DOHH2 (cell line): ENCODE results near the gene CHAC2.

Source experiments
- H3F3A ChIP-seq: fragments of 200-600 bp; sonication (generic), shearing (Covaris generic); 2 replicates; pipeline ENCODE4 v1.6.0; 2016; ENCODE audit warnings: antibody characterized with exemption, mild to moderate bottlenecking; ENCODE audit not compliant: control insufficient read depth, insufficient read depth
- H3K27ac ChIP-seq: fragments of 200-600 bp; sonication (generic); 2 replicates; pipeline ENCODE4 v1.5.1; 2014; ENCODE audit warnings: low read depth, mild to moderate bottlenecking, low read length, moderate library complexity
- H3K27me3 ChIP-seq: fragments of 200-600 bp; sonication (generic); 2 replicates; pipeline ENCODE4 v1.6.1; 2014; ENCODE audit warnings: mild to moderate bottlenecking, low read length, mixed read lengths; ENCODE audit not compliant: control insufficient read depth
- H3K36me3 ChIP-seq: fragments of 200-600 bp; sonication (generic); 2 replicates; pipeline ENCODE4 v1.6.1; 2014; ENCODE audit warnings: mild to moderate bottlenecking, low read length, moderate library complexity, mixed read lengths; ENCODE audit not compliant: control insufficient read depth
- H3K4me1 ChIP-seq: fragments of 200-600 bp; sonication (generic); 2 replicates; pipeline ENCODE4 v1.6.1; 2014; ENCODE audit warnings: mild to moderate bottlenecking, low read length, mixed read lengths; ENCODE audit not compliant: control insufficient read depth
- H3K4me2 ChIP-seq: fragments of 200-600 bp; sonication (generic); 2 replicates; pipeline ENCODE4 v1.6.0; 2014; ENCODE audit warnings: mild to moderate bottlenecking, low read length, moderate library complexity
- H3K4me3 ChIP-seq: fragments of 200-600 bp; sonication (generic); 2 replicates; pipeline ENCODE4 v1.5.1; 2014; ENCODE audit warnings: mild to moderate bottlenecking, low read length, mixed read lengths
- H3K79me2 ChIP-seq: fragments of 200-600 bp; sonication (generic); 2 replicates; pipeline ENCODE4 v1.6.1; 2014; ENCODE audit warnings: mild to moderate bottlenecking, low read length, mixed read lengths; ENCODE audit not compliant: control insufficient read depth
- H3K9me2 ChIP-seq: fragments of 200-600 bp; sonication (generic); replicated peaks from 2 replicates; pipeline ENCODE4 v1.6.1; 2014; ENCODE audit warnings: mild to moderate bottlenecking, low read length, mixed read lengths; ENCODE audit not compliant: control insufficient read depth
- H3K9me3 ChIP-seq: fragments of 200-600 bp; sonication (generic); 2 replicates; pipeline ENCODE4 v1.6.1; 2014; ENCODE audit warnings: antibody characterized with exemption, low read length, mixed read lengths; ENCODE audit not compliant: control insufficient read depth, insufficient read depth
- H4K20me1 ChIP-seq: fragments of 200-600 bp; sonication (generic); 2 replicates; pipeline ENCODE4 v1.6.0; 2014; ENCODE audit warnings: low read depth, mild to moderate bottlenecking, antibody characterized with exemption, low read length, moderate library complexity; ENCODE audit not compliant: control insufficient read depth, insufficient read depth
- CTCF ChIP-seq: fragments of 200-600 bp; sonication (generic); IDR thresholded peaks from one replicate; pipeline ENCODE4 v1.5.1; 2014; ENCODE audit warnings: antibody characterized with exemption, mild to moderate bottlenecking, low read depth, low read length; ENCODE audit not compliant: poor library complexity, severe bottlenecking
- EZH2phosphoT487 ChIP-seq: fragments of 200-600 bp; sonication (generic); IDR thresholded peaks from 2 replicates; pipeline ENCODE4 v1.6.1; 2017; ENCODE audit warnings: borderline replicate concordance, mild to moderate bottlenecking, antibody characterized with exemption, low read length, moderate library complexity, mixed read lengths

Gene CHAC2

DNA sequence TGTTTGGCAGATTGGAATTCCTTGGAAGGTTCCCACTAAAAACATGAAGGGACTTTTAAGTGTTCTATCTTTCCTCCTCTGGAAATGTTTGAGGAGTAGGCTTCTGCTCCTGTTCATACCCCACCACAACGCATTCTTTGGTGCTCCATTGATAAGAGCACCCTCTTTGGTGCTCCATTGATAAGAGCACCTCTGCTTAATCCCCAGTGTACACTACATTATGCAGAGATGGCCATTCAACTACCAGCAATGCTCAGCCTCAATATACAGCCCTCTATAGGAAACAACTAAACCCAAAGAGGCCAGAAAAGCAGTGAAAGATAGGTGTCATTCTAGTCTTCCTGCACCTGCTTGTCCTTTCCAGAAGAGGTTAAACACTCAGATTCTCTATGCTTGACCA is 1.8 kb upstream of the CHAC2 start:
- no peak for TF ChIP-seq CTCF
- no peak for TF ChIP-seq EZH2phosphoT487
- Histone ChIP-seq H3K4me2 (no peak overlapping the region), H3K4me1 (peaks cover 28% of the 10 kb centered on the region)

DNA sequence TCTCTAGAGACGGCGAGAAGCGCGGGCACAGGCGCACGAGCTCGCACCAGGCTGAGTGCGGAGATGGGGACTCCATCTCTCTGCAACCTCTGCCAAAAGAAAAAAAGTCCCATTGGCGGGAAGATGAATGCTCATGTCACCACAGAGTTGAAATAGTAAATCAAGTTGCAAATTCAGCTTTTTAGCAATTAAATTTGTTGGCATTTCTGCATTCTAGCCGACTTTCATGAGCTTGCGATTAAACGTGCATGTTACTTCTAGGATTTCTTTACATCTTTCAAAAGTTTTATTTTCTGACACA is 588 bp downstream of the CHAC2 start:
- Histone ChIP-seq H4K20me1 (peaks cover 5% of the 10 kb centered on the region; the same call in 1 of the 2 replicates), H3K27me3 (no peaks in the 10 kb centered on the region), H3K27ac (peak overlapping the region; percentile 84), H3K9me3 (no peaks in the 10 kb centered on the region), H3K4me2 (peak overlapping the region; percentile 79), H3F3A (peaks cover 26% of the 10 kb centered on the region), H3K36me3 (peaks cover 47% of the 10 kb centered on the region), H3K79me2 (peaks cover 67% of the 10 kb centered on the region), H3K4me3 (peak overlapping the region; percentile 96), H3K4me1 (peaks cover 32% of the 10 kb centered on the region), H3K9me2 (no peaks in the 10 kb centered on the region)
- no peak for TF ChIP-seq CTCF
- TF ChIP-seq EZH2phosphoT487: no peak

More for the DNA sequence above, 1.8 kb upstream of the CHAC2 start:
- H4K20me1 ChIP-seq: peaks cover 5% of the 10 kb centered on the region; the same call in 1 of the 2 replicates
- H3K79me2 ChIP-seq: peaks cover 46% of the 10 kb centered on the region
- no peak overlapping the region for H3K4me3 ChIP-seq
- H3K27me3 ChIP-seq: no peaks in the 10 kb centered on the region
- no peaks in the 10 kb centered on the region for H3K9me2 ChIP-seq
- H3K9me3 ChIP-seq: no peaks in the 10 kb centered on the region
- H3K36me3 ChIP-seq: peaks cover 43% of the 10 kb centered on the region
- H3K27ac ChIP-seq: no peak overlapping the region
- peaks cover 10% of the 10 kb centered on the region for H3F3A ChIP-seq

DNA sequence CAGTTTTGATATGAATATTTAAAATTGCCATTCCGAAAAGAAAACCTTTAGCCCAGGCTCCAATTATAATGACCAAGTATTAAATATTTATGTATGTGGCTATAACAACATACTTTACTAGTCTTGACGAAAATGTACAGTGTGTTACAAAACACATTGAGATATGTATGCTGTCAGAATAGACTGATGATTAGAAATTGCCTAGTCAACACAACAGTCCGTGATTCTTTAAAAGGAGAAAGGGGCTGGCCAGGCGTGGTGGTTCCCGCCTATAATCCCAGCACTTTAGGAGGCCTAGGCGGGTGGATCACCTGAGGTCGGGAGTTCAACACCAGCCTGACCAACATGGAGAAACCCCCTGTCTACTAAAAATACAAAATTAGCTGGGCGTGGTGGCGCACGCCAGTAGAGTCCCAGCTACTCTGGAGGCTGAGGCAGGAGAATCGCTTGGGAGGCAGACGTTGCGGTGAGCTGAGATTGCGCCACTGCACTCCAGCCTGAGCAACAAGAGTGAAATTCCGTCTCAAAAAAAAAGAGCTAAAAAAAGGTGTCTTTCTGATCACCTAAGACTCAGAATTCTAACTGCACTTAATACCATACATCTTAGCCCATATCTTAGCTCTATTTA is 1.8 kb downstream of the CHAC2 start:
- Histone ChIP-seq H3F3A (peaks cover 33% of the 10 kb centered on the region), H3K79me2 (peaks cover 79% of the 10 kb centered on the region), H3K4me3 (peak overlapping the region; percentile 96), H3K27me3 (no peaks in the 10 kb centered on the region), H3K36me3 (peaks cover 44% of the 10 kb centered on the region), H3K9me3 (no peaks in the 10 kb centered on the region), H3K9me2 (no peaks in the 10 kb centered on the region), H3K4me1 (peaks cover 32% of the 10 kb centered on the region), H4K20me1 (peaks cover 5% of the 10 kb centered on the region; the same call in 1 of the 2 replicates), H3K4me2 (peak overlapping the region; percentile 79), H3K27ac (no peak overlapping the region)
- no peak for TF ChIP-seq EZH2phosphoT487
- TF ChIP-seq CTCF: no peak
